ENCODE results near the gene AGAP2. TPM values are rescaled to one million over a fixed set of nuclear protein-coding genes. Genes with fewer than 3 reads are reported as not detected.

Gene AGAP2
- total RNA-seq: 0.33 and 0.87 TPM in 2 replicates

DNA sequence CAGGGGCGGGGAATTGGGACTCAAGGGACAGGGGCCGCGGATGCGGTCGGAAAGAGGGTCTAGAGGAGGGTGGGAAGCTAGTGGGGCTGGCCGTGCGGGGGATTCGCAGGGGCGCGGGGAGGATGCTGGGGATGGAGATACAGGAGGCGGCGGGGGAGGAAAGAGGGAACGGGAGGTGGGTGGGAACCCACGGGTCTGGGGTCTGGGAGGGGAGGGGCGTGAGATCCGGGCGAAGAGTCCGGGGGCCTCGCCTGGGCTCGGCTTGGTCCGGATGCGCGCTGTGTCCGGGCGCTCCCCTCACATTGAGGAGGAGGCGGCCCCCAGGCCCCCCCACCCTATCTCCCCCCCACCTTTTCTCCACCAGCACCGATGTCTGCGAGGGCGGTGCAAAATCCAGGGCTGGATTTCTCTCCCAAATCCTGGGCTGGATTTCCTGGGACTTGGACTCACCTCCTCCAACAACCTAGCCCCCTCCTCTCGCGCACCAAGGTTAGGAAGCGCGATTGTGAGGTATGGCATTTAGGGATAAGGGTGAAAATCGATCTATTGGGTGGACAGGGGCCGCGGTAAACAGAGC lies at the start of gene AGAP2:
Gene AGAP2, minus strand, starts transcription at position 82 of the 577 bp plus-strand sequence. CDS start 496 bp downstream, outside the sequence.

GRCh38 chr12:57782608-57783465 lies 44.3 kb upstream of the AGAP2 start, which contains the start of gene TSFM:
Gene TSFM, plus strand, starts transcription at chr12:57782787. Its CDS starts 15 bp downstream, at chr12:57782802.

GRCh38 chr12:57772429-57773322 lies 34.1 kb upstream of the AGAP2 start, which contains the start of gene EEF1AKMT3:
Gene EEF1AKMT3, plus strand, starts transcription at chr12:57772614. Its CDS starts 111 bp downstream, at chr12:57772725.

GRCh38 chr12:57771873-57772428 lies 33.4 kb upstream of the AGAP2 start, which contains the start of gene METTL1:
Gene METTL1, minus strand, starts transcription at chr12:57772105. Its CDS starts 22 bp downstream, at chr12:57772083.

DNA sequence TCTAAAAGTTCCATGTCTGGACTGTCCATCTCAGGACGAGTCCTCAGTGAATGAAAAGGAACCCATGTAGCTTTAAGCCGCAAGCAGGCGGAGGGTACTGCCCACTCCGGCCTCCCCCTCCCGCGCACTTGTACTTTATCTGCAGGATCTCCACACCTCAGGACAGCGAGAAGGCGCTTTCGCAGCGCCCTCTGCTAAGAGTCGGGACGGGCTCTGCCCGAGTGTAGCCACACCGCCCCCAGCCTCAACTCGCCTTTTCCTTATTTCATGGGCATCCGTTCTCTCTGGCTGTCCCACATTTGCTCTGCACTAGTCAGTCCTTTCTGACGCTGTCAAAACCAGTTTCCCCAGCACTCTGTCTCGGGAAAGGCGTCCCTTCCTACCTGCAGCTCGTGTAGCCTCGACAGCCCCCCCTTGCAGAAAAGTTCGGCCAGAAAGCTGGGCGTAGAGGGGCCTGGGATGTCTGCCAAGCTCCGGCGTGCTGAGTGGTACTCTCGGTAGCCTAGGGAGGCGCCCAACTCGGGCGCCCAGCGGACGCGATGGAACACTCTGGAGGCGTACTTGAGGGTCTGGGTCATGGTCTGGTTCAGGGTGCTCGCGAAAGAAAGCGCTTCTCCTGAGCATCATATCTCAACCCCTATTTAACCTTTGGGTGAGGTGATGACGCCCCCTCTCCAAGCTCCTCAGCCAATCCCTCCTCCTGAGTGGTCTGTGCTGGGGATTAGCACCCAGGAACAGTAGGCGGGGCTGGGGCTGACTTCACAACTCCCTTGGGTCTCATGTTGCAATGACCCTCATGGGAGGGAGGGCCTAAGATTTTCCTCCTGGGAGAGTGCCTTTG lies 28.1 kb upstream of the AGAP2 start, which contains the start of gene CYP27B1:
Gene CYP27B1, minus strand, starts transcription at position 615 of the 841 bp plus-strand sequence. Its CDS starts 37 bp downstream, at position 578.

GRCh38 chr12:57754411-57755193 lies 16.1 kb upstream of the AGAP2 start, which contains the start of gene MARCHF9:
Gene MARCHF9, plus strand, starts transcription at chr12:57755103. Its CDS starts 426 bp downstream, at chr12:57755529.

GRCh38 chr12:57751788-57752667 lies 13.5 kb upstream of the AGAP2 start, which contains the start of gene CDK4:
Gene CDK4, minus strand, starts transcription at chr12:57752310. Its CDS starts 593 bp downstream, at chr12:57751717.

GRCh38 chr12:57744777-57745484 lies 6.4 kb upstream of the AGAP2 start, which contains the start of gene TSPAN31:
Gene TSPAN31, plus strand, starts transcription at chr12:57745039. Its CDS starts 116 bp downstream, at chr12:57745155.

GRCh38 chr12:57693659-57694458 lies 44.7 kb downstream of the AGAP2 start, which contains the start of gene OS9:
Gene OS9, plus strand, starts transcription at chr12:57694132. Its CDS starts 30 bp downstream, at chr12:57694162.

Other genes starting within 250 kb of the AGAP2 start
- gene DDIT3, start 218.2 kb downstream of the AGAP2 start, total RNA-seq: 136 and 444 TPM in 2 replicates
- 4.9 and 8.1 TPM in 2 replicates for gene MBD6, start 215.9 kb downstream of the AGAP2 start, total RNA-seq
- gene DCTN2, start 191.6 kb downstream of the AGAP2 start, total RNA-seq: 80.7 and 106 TPM in 2 replicates
- gene KIF5A, start 188.7 kb downstream of the AGAP2 start, total RNA-seq: 0.44 and 0.50 TPM in 2 replicates
- gene PIP4K2C, start 147.6 kb downstream of the AGAP2 start, total RNA-seq: 13.6 and 16.5 TPM in 2 replicates
- gene DTX3, start 133.9 kb downstream of the AGAP2 start, total RNA-seq: 15.6 and 23.1 TPM in 2 replicates
- gene ARHGEF25, start 127.3 kb downstream of the AGAP2 start, total RNA-seq: 17.9 and 27.1 TPM in 2 replicates
- gene B4GALNT1, start 105.5 kb downstream of the AGAP2 start, total RNA-seq: 3.4 and 4.0 TPM in 2 replicates
- gene OS9, start 44.6 kb downstream of the AGAP2 start, total RNA-seq: 276 and 299 TPM in 2 replicates
- gene TSPAN31, start 6.3 kb upstream of the AGAP2 start, total RNA-seq: 56.9 and 94.5 TPM in 2 replicates
- gene CDK4, start 13.6 kb upstream of the AGAP2 start, total RNA-seq: 177 and 190 TPM in 2 replicates
- 3.0 and 3.9 TPM in 2 replicates for gene MARCHF9, start 16.4 kb upstream of the AGAP2 start, total RNA-seq
- gene CYP27B1, start 28.3 kb upstream of the AGAP2 start, total RNA-seq: under 0.01 and 0.55 TPM in 2 replicates
- 5.2 and 7.4 TPM in 2 replicates for gene METTL1, start 33.4 kb upstream of the AGAP2 start, total RNA-seq
- gene EEF1AKMT3, start 33.9 kb upstream of the AGAP2 start, total RNA-seq: 3.8 and 8.1 TPM in 2 replicates
- 17.6 and 21.1 TPM in 2 replicates for gene TSFM, start 44.0 kb upstream of the AGAP2 start, total RNA-seq
- gene AVIL, start 80.0 kb upstream of the AGAP2 start, total RNA-seq: 0.89 and 2.2 TPM in 2 replicates
- gene CTDSP2, start 108.0 kb upstream of the AGAP2 start, total RNA-seq: 56.1 and 70.4 TPM in 2 replicates
- 16.4 and 16.5 TPM in 2 replicates for gene ATP23, start 202.8 kb upstream of the AGAP2 start, total RNA-seq

All from uterine smooth muscle cell (primary cell).